NCI-H2196 (cell line): ENCODE results near the gene SMYD4.

Experiments
- DNase-seq: peaks from one replicate; lab custom pipeline; 2025; ENCODE audit not compliant: unreplicated experiment; lab: John Stamatoyannopoulos, UW

SMYD4 gene

GRCh38 chr17:1732241-1732832 lies 97.4 kb downstream of the SMYD4 start:
- no peak for DNase-seq

GRCh38 chr17:1731194-1731506 lies 98.6 kb downstream of the SMYD4 start:
- no peak for DNase-seq

- DNase-seq: no peak
Measured at GRCh38 chr17:1730326-1731193, 99.1 kb downstream of the SMYD4 start.

- no peak for DNase-seq
Measured at GRCh38 chr17:1729966-1730325, 99.8 kb downstream of the SMYD4 start.
